Superior temporal gyrus (tissue), 1 donor: Measurements from ENCODE around the gene LPCAT3.
"Not testable (repeated sequence)": the region's sequence is repeated elsewhere in the genome, so short reads cannot be mapped to it uniquely, and the experiment has no call there.

Experiments
- DNase-seq: peaks from one replicate; pipeline ENCODE4 v3.0.0-alpha.2; 2016; ENCODE audit errors: extremely low spot score

LPCAT3 gene

GRCh38 chr12:7037411-7037810 lies 19.1 kb upstream of the LPCAT3 start:
- not testable (repeated sequence) for DNase-seq

- no peak for DNase-seq
Measured at GRCh38 chr12:7035463-7035862, 17.2 kb upstream of the LPCAT3 start.

GRCh38 chr12:7034464-7034863 lies 16.2 kb upstream of the LPCAT3 start:
- DNase-seq = no peak

- DNase-seq = no peak
Measured at GRCh38 chr12:7032990-7033389, 14.7 kb upstream of the LPCAT3 start.

GRCh38 chr12:7031306-7031705 lies 13.0 kb upstream of the LPCAT3 start:
- DNase-seq = no peak

GRCh38 chr12:7026854-7027253 lies 8.6 kb upstream of the LPCAT3 start:
- DNase-seq = no peak

- DNase-seq = no peak
Measured at GRCh38 chr12:7023114-7023513, 4.8 kb upstream of the LPCAT3 start.

GRCh38 chr12:7021956-7022355 lies 3.7 kb upstream of the LPCAT3 start:
- DNase-seq = no peak

GRCh38 chr12:7019043-7019569 lies 830 bp upstream of the LPCAT3 start:
- no peak for DNase-seq

- peak; percentile 33 for DNase-seq
Measured at GRCh38 chr12:7017870-7018349, 366 bp downstream of the LPCAT3 start.

- no peak for DNase-seq
Measured at GRCh38 chr12:7016958-7017571, 1.2 kb downstream of the LPCAT3 start.

GRCh38 chr12:7015555-7016370 lies 2.5 kb downstream of the LPCAT3 start:
- DNase-seq = no peak

GRCh38 chr12:7013101-7013500 lies 5.2 kb downstream of the LPCAT3 start:
- DNase-seq = no peak

- no peak for DNase-seq
Measured at GRCh38 chr12:7012024-7012607, 6.2 kb downstream of the LPCAT3 start.

- DNase-seq = not testable (repeated sequence)
Measured at GRCh38 chr12:7011398-7011797, 6.9 kb downstream of the LPCAT3 start.

GRCh38 chr12:7009512-7009911 lies 8.8 kb downstream of the LPCAT3 start:
- DNase-seq = no peak

- DNase-seq = peak; percentile 9
Measured at GRCh38 chr12:7008864-7009263, 9.4 kb downstream of the LPCAT3 start.

- no peak for DNase-seq
Measured at GRCh38 chr12:7006639-7007038, 11.6 kb downstream of the LPCAT3 start.

GRCh38 chr12:7005311-7005710 lies 13.0 kb downstream of the LPCAT3 start:
- DNase-seq = no peak

GRCh38 chr12:7004840-7005239 lies 13.4 kb downstream of the LPCAT3 start:
- DNase-seq = peak; percentile 35

- no peak for DNase-seq
Measured at GRCh38 chr12:7004287-7004803, 13.9 kb downstream of the LPCAT3 start.

GRCh38 chr12:7001921-7002591 lies 16.2 kb downstream of the LPCAT3 start:
- DNase-seq = no peak
